ENCODE data around the gene SDF4.

DNA sequence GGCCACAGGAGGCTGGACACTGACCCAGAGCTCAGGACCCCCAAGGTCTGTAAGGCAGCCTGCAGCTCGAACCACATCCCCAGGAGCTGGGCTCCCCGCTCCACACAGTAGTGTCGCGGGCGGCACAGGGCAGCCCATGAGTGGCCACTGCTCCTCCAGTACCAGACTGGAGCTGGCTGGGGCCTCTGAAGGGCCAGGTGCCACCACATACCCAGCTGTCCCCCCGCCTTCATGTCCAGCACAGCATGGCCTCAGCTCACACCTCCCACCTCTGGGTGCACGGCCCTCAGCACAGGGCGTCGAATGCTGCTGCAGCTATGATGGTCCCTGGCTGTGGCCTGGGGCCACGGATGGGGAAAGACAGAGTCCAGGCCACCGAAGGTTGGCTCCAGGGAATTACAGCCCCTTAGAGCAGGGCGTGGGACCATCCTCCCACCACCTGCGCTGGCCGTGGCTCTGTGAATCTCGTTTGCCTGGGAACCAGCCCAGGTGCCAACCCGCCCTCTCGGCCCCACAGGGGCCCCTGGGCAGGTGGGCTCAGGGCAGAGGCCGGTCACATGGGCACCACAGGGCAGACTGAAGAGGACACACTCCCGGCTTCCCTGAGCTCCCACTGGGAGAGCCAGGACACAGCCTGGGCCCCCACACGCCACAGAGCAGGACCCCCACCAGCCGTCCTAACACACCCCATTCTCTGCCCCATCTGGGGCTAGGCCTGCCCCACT is 15.8 kb downstream of the SDF4 start:
- TF ChIP-seq, protein P1, sequence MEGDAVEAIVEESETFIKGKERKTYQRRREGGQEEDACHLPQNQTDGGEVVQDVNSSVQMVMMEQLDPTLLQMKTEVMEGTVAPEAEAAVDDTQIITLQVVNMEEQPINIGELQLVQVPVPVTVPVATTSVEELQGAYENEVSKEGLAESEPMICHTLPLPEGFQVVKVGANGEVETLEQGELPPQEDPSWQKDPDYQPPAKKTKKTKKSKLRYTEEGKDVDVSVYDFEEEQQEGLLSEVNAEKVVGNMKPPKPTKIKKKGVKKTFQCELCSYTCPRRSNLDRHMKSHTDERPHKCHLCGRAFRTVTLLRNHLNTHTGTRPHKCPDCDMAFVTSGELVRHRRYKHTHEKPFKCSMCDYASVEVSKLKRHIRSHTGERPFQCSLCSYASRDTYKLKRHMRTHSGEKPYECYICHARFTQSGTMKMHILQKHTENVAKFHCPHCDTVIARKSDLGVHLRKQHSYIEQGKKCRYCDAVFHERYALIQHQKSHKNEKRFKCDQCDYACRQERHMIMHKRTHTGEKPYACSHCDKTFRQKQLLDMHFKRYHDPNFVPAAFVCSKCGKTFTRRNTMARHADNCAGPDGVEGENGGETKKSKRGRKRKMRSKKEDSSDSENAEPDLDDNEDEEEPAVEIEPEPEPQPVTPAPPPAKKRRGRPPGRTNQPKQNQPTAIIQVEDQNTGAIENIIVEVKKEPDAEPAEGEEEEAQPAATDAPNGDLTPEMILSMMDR (IDR thresholded peaks at IDR 0.05; ENCODE audit: insufficient read depth, low read length, poor library complexity, severe bottlenecking): no peak
- TF ChIP-seq EZH2phosphoT487 (conservative IDR thresholded peaks at IDR 0.05; ENCODE audit: low read length): no peak

All from SU-DHL-6 (cell line).